ENCODE data around the gene CLSTN1.

The CLSTN1 gene

GRCh38 chr1:9687874-9688582 lies 135.7 kb downstream of the CLSTN1 start:
- H3K36me3 Mint-ChIP-seq (ENCODE audit: low read depth), result peaks cover 33% of the 10 kb centered on the region
- no peaks in the 10 kb centered on the region for H3K27me3 Mint-ChIP-seq
- no peak for ATAC-seq
- no peak for DNase-seq
- peaks cover 80% of the 10 kb centered on the region for H3K4me1 Mint-ChIP-seq
- H3K4me3 Mint-ChIP-seq, result peak overlapping the region; percentile 78
- H3K27ac Mint-ChIP-seq, result peak overlapping the region; percentile 95
- no peaks in the 10 kb centered on the region for H3K9me3 Mint-ChIP-seq

- Mint-ChIP-seq H3K9me3 (no peaks in the 10 kb centered on the region), H3K36me3 (ENCODE audit: low read depth) (peaks cover 29% of the 10 kb centered on the region), H3K4me1 (peaks cover 75% of the 10 kb centered on the region), H3K4me3 (peak overlapping the region; percentile 78), H3K27me3 (no peaks in the 10 kb centered on the region), H3K27ac (peak overlapping the region; percentile 95)
- ATAC-seq (peak; percentile 73), DNase-seq (peak; percentile 84)
These were observed 136.5 kb downstream of the CLSTN1 start for GRCh38 chr1:9687120-9687873.

GRCh38 chr1:9684801-9685200 lies 139.0 kb downstream of the CLSTN1 start:
- H3K4me1 Mint-ChIP-seq, result peaks cover 60% of the 10 kb centered on the region
- peak overlapping the region; percentile 76 for H3K27ac Mint-ChIP-seq

GRCh38 chr1:9680828-9681227 lies 142.9 kb downstream of the CLSTN1 start:
- ATAC-seq (no peak), DNase-seq (no peak)
- Mint-ChIP-seq H3K4me3 (no peak overlapping the region), H3K4me1 (peaks cover 57% of the 10 kb centered on the region), H3K27ac (peak overlapping the region; percentile 70), H3K9me3 (no peaks in the 10 kb centered on the region), H3K27me3 (no peaks in the 10 kb centered on the region), H3K36me3 (ENCODE audit: low read depth) (peaks cover 44% of the 10 kb centered on the region)

More at GRCh38 chr1:9684801-9685200, 139.0 kb downstream of the CLSTN1 start:
- Mint-ChIP-seq H3K27me3 (no peaks in the 10 kb centered on the region), H3K36me3 (ENCODE audit: low read depth) (peaks cover 21% of the 10 kb centered on the region), H3K9me3 (no peaks in the 10 kb centered on the region), H3K4me3 (no peak overlapping the region)
- DNase-seq (no peak), ATAC-seq (no peak)

- Mint-ChIP-seq H3K27me3 (no peaks in the 10 kb centered on the region), H3K36me3 (ENCODE audit: low read depth) (peaks cover 43% of the 10 kb centered on the region), H3K27ac (peak overlapping the region; percentile 62), H3K4me1 (peaks cover 56% of the 10 kb centered on the region), H3K9me3 (no peaks in the 10 kb centered on the region), H3K4me3 (no peak overlapping the region)
- ATAC-seq, result no peak
- DNase-seq, result no peak
These were observed 143.7 kb downstream of the CLSTN1 start for GRCh38 chr1:9680091-9680490.
